ENCODE results near the gene ZNF35.
"Not testable (repeated sequence)": the region's sequence is repeated elsewhere in the genome, so short reads cannot be mapped to it uniquely, and the experiment has no call there.

The ZNF35 gene

DNA sequence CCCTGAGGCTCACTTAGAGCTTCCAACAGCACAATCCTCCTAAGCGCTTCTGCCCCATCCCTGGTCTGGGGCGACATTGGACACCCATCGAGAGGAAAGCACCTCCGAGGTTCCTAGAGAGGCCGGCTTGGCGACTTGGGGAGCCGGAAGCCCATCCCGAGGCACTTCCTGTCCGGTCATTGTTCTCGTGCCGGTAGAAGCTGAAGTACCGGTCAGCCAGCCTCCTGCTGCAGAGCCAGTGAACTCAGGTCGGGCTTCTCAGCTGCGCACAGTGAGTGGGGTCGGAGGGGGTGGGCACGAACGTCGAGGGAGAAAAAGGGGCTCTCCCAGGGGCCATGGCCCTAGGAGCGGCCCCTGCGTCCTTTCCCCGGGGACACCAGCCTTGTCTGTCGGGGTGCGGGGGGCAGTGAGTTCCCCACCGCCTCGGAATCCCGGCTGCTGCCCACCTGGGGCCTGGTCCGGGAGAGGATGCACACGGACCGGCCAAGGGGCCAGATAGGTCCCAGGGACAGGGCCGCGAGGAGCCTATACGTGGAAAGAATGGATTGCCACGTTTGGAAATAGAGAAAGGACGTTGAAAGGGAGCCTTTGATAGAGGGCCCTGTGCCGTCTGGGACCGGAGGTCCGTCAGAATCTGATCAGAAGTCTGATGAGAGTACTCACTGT lies at the start of gene ZNF35:
TSS of gene ZNF35 (plus strand) at position 169 of the 666 bp plus-strand sequence. CDS start 2,336 bp downstream, outside the sequence.
- peak; percentile 83 for DNase-seq

DNA sequence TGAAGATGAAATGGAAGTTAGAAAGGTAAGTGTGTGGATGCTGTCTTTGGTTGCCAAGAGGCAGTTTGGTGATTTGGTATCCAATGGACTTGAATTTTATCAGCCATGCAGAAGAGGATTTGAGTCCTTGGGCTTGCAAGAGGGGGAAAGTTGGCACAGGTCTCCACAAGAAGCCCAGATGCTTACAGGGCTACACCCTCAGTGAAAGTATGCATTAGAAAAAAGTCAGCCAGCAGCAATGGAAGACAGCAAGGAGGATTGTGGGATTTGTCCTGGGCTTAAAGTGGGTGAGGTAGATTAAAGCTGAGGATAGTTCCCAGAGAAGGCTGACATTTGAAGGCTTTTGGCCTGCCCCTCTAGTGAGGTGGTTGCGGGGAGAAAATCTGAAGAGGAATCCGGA lies 46.8 kb upstream of the ZNF35 start:
- no peak for DNase-seq

DNA sequence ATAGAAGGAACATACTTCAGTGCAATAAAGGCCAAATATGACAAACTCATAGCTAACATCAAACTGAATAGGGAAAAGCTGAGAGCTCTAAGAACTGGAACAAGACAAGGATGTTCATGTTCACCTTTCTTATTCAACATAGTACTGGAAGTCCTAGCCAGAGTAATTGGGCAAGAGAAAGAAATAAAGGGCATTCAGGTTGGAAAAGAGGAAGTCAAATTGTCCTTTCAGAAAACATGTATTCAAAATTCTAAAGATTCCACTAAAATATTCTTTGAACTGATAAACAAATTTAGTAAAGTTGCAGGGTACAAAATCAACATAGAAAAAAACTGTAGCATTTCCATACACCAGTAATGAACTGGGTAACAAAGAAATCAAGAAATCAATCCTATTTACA lies 35.9 kb upstream of the ZNF35 start:
- DNase-seq, result no peak

DNA sequence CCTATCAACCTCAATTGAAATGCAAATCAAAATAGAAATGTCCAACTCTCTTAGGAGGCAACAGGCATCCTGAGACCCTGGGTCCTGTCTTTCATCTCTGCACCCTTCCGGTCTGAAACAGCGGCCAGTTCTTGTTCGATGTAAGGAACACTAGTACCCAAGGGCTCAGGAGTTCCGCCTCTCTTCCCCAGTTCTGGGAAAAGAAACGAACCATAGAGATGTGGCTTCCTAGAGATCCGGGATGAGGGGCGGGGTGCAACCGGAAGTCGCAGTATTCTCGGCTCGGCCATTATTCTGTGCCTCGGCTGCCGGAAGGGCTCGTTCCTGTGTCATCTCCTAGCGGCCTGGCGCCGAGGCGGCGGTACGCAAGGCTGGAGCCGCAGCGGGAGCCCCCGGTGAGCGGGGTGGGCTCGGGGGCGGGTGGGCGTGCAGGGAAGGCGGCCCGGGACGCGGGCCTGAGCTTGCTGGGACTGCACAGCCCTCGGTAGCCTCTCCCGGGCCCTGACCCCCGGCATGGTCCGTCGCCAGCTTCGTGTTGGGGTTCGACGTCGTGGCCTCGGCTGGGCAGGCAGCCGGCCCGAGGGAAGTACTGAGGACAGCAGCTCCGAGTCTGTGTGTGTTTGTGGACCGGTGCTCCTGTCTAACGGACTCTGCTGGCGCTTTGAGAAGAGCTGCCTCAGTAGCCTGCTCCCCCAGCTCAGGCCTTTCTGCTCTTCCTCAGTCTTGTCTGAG lies 23.6 kb upstream of the ZNF35 start, which contains the start of gene ZNF197:
TSS of gene ZNF197 (plus strand) at position 288 of the 732 bp plus-strand sequence. CDS start 4,119 bp downstream, outside the sequence.
- peak; percentile 89 for DNase-seq

DNA sequence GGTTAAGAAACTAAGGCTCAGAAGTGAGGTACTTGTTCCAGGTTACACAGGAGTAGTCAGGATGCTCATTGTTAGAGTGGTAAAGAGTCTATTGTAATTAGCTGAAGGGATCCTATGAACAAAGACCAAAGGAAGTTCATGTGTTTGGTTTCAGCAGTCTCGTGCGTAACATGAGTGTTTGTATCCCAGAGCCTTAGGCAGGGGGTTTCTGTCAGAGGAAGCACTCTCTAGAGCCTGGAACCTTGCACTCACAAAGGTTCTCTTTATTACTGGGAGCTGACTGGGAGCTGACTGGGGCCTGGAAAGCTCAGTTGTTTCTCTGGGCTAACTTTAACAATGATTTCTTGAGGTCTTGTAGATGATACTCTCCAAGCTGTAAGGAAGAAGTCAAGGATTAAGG lies 19.8 kb upstream of the ZNF35 start:
- no peak for DNase-seq

DNA sequence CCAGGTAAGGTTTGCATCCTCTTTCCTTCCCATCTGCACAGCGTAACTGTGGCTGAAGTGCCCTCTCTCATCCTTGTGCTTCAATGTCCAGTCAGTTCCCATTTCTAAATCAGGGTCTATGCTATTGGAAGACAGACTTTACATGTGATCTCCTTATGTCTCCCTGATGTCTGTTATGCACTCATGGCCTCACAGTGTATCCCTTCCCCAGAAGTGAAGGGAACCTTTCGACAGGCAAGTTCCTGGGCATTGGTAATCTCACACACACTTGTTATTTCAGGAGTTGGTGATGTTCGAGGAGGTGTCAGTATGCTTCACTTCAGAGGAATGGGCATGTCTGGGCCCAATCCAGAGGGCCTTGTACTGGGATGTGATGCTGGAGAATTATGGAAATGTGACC lies 16.3 kb upstream of the ZNF35 start:
- no peak for DNase-seq

DNA sequence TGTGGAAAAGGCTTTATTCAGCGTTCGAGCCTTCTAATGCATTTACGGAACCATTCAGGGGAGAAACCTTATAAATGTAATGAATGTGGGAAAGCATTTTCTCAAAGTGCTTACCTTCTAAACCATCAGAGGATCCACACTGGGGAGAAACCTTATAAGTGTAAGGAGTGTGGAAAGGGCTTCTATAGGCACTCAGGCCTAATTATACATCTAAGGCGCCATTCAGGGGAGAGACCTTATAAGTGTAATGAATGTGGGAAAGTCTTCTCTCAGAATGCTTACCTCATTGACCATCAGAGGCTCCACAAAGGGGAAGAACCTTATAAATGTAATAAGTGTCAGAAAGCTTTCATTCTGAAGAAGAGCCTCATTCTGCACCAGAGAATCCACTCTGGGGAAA lies 6.2 kb upstream of the ZNF35 start:
- DNase-seq, result no peak

DNA sequence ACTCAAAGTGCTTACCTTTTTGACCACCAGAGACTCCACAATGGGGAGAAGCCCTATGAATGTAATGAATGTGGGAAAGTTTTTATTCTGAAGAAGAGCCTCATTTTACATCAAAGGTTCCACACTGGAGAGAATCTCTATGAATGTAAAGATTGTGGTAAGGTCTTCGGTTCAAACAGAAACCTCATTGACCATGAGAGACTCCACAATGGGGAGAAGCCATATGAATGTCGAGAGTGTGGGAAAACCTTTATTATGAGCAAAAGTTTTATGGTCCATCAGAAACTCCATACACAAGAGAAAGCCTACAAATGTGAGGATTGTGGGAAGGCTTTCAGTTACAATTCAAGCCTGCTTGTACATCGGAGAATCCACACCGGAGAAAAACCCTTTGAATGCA lies 5.5 kb upstream of the ZNF35 start:
- DNase-seq, result no peak

DNA sequence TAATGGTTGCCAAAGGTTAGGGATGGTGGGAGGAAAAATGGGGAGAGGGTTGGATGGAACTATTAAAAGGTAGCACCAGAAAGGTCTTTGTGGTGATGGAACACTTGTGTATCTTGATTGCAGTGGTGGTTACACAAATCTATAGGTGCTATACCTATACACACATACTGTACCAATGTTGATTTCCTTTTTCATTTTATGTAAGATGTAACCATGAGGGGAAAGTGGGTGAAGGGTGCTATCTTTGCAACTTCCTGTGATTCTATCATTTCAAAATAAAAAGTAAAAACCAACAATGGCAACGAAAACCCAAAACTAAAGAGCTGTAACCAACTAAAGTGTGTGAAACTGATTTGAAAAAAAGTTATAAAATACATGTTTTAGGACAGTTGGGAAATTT lies 761 bp upstream of the ZNF35 start:
- DNase-seq, result no peak

DNA sequence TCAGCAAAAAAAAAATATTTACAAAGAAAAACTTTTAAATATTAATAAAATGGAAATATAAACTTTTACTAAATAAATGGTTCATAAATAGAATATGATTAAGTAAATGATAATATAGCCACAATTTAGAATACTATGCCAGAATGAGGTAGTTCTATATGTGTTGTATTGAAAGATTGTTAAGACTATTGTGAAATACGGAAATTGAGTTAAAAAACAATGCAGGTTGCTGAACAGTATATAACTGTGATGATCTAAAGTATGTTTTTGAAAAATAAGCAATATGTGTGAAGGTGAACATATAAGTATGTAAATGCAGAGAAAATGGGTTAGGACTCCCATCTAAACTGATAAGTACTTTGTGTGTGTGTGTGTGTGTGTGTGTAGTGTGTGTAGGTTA lies 1.2 kb downstream of the ZNF35 start:
- DNase-seq, result no peak

DNA sequence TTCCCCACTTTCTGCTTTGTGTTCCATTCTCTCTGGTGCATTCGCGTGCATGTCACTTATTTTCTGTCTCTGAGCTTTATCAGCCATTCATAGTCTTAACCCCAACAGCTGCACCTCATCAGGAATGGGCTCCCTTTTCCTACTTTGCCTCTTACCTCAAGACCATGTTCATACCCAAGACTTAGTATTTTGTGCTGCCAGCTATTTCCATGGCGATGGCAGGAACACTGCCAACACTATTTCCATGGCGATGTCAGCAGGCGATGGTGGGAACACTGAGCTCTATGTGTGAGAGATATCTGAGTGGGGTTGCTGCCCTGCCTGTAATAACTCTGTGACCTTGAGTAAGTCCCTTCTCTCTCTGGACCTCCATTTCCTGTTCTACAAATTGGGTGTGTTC lies 5.5 kb downstream of the ZNF35 start:
- no peak for DNase-seq

DNA sequence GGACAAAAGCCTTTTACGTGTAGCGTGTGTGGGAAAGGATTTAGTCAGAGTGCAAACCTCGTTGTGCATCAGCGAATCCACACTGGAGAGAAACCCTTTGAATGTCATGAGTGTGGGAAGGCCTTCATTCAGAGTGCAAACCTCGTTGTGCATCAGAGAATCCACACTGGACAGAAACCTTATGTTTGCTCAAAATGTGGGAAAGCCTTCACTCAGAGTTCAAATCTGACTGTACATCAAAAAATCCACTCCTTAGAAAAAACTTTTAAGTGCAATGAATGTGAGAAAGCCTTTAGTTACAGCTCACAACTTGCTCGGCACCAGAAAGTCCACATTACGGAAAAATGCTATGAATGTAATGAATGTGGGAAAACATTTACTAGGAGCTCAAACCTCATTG lies 10.5 kb downstream of the ZNF35 start:
- DNase-seq, result no peak

DNA sequence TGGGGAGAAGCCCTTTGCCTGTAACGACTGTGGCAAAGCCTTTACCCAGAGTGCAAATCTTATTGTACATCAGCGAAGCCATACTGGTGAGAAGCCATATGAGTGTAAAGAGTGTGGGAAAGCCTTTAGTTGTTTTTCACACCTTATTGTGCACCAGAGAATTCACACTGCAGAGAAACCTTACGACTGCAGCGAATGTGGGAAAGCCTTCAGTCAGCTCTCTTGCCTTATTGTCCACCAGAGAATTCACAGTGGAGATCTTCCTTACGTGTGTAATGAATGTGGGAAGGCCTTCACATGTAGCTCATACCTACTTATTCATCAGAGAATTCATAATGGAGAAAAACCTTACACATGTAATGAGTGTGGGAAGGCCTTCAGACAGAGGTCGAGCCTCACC lies 10.9 kb downstream of the ZNF35 start:
- DNase-seq, result no peak

DNA sequence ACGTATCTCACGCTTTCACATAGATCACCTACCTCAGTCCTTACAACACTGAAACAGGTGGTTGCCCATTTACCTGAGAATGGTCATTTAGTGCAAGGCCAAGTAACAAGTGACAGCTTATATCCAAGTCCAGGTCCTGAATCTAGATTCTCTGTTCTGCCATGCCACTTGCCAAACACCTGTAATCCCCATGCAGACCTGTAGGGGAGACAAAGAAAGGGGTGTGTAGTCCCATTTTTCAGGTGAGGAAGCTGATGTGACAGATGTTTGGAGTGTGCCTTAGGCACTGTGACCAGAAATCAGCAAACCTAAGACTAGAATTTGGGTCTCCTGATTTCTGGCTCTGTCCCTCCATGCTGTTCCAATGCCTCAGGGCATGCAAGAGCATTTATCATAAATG lies 12.7 kb downstream of the ZNF35 start:
- no peak for DNase-seq

DNA sequence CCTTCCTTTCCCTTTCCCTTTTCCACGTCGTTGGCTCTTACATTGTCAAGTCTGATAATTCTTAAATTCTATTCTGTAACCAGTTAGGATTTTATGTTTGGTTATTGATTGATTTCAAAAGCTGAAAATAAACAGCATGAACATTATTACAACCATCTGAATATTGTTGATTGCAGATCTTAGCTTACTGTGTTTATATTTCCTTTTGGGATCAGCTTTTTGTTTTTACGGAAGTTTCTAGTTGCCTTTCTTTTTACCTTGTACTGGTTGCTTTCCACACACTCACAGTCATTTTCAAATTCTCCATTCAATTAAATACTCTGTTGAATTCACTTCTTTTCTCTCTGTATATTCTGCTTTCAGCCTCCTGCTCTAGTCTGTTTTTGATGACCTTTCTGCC lies 16.6 kb downstream of the ZNF35 start:
- no peak for DNase-seq

DNA sequence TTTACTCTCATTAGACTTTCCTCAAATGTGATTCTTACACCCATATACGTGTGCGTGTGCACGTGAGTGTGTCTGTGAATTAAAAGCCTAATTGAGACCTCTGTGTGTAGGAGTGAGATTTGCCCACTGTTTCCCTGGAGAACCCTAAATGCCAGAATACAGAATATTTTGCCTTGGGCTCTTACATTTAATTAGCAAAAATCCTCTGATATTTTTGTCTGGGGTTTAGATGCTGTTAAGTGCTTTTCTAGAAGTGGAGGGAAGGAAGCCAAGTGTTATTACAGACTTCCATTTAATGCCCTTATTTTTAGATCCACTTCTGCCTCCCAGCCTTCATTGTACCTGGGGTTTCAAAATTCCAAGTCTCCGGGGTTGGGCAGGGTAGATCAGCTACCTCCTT lies 17.8 kb downstream of the ZNF35 start:
- no peak for DNase-seq

DNA sequence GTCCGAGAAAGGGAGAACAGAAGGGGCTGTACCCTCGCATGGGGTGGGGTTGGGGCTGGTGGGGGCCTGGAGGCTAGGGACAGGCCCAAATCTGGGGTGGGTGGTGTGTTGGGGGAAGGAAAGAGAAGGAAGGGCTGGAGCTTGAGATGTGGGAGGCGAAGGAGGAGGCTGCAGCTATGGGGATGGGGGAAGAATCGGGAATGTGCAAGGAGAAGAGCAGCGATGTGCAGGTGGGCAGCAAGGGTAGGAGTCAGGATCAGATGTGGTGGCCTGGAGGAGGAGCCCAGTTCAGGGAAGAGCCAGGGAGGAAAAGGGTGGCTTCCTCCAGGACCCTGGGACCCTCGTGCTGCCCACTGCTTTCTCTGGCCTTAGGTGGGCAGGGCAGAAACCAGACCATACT lies 21.2 kb downstream of the ZNF35 start:
- no peak for DNase-seq

DNA sequence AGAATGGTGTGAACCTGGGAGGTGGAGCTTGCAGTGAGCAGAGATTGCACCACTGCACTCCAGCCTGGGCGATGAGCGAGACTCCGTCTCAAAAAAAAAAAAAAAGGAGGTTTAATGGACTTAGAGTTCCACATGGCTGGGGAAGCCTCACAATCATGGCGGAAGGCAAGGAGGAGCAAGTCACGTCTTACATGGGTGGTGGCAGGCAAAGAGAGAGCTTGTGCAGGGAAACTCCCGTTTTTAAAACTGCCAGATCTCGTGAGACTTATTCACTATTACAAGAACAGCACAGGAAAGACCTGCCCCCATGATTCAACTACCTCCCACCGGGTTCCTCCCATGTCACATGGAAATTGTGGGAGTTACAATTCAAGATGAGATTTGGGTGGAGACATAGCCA lies 24.9 kb downstream of the ZNF35 start:
- DNase-seq, result not testable (repeated sequence)

DNA sequence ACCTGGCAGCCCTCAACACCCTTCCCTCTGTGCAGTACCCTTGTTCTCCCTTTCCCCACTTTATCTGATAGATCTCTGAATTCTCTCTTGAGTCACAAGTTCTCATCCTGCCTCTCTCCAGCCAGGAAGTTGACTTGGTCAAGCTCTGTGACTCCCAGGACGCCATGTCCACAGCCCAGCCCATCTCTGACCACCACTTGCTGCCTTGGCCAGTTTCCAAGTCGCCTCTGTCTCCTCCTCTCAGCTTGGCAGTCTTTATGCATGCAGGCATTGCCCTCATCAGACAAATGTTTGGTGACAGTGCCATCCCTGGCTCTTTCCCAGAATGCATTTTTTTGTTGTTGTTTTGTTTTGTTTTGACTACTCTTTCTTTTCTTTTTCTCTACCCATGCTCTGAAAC lies 25.7 kb downstream of the ZNF35 start:
- DNase-seq, result no peak

DNA sequence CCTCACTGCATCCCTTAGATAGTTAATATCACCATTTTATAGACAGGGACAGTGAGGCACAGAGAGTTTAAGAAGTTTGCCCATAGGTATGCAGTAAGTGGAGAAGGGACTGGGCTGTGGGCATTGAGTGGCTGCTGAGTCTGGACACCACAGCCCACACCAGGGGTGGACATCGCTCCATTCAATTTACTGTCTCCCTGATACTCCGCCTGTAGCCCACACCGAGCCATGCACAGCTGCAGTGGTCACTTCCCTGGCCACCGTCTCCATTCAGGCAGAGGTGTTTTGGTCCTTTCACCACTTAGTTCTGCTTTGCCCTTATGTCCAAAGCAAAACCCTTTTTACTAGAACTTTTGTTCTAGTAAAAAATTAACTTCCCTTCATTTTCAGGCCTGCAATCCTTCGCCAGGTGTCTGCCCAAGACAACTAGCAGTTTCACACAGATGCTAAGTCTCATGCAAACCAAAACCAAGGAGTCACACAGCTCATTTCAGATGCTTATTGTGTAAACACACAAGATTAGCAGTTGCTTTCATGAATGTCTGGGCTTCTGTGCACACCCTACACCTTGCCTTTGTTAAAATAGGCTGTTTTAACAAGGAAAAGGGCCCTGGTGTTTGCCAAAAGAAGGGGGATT lies 30.1 kb downstream of the ZNF35 start:
- no peak for DNase-seq

DNA sequence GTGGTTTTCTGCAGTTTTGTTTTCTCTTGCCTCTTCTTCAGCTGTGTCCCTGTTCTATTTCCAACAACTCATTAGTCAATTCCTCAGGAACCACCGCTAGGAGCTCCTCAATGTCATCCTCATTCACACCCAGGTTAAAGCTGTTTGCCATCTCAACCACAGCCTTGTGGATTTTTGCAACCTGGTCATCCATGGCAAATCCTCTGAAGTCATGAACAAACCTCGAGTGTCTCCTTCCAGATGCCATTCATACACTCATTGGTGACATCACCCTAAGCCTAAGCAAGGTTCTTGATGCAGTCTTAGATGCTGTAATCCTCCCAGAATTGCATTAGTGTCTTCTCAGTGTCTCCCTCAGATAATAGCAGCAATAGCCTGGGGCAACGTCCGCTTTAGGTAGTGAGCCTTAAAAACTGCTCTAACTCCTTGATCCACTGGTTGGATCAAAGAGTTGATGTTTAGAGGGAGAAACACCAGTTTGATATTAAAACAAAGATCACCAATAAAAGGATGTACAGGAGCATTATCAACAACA lies 32.5 kb downstream of the ZNF35 start:
- DNase-seq, result no peak

DNA sequence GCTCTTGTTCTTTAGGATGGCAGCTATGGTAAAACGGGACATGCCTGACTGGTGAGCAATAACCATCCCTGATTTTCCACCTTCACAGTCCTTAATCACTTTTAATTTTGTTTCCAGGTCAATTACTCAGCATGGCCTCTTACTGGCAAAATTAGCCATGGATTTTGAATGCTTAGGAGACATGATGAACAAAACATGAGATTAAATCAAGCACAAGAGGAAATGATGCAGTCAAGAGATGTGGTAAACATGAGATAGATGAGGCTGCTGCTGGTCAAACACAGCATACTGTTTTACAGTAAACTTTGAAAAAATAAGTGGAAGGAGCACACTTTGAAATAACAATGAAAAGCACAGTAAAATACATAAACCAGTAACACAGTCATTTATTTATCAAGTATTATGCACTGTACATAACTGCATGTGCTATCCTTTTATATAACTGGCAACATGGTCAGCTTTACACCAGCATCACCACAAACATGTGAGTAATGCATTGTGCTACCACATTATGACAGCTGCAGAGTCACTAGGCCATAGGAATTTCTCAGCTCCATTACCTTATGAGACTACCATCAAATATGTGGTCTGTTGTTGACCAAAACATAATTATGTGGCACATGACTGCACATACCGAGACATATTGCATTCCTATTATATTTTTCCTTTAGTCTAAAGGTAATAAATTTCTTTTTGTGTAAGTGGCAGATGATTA lies 33.8 kb downstream of the ZNF35 start:
- DNase-seq, result no peak

DNA sequence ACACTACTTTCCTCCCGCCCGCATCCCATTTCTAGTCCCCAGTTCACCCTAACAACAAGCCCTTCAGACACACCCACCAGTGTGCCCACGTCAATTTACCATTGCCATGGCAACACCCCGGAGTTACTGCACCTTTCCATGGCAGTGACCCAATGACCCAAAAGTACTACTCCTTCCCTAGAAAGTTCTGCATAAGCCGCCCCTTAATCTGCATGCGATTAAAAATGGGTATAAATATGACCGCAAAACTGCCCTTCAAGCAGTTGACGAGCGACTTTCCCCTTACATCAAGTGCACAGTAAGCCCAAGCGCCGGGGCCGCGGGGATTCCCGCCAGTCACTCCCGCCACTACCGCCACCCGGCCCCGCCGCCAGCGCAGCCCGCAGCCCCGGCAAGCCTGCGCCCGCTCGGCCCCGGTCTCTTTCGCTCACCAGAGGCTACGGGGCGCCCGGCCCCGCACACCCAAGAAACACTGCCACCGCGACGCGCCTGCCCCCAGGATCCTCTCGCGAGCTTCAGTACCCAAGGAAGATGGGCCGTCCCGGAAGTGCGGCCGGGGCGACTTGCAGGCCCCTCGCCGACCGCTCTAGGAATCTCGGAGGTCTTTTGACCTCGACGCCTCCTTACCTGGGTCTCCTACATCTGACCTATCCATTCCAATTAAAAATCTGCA lies 36.7 kb downstream of the ZNF35 start:
- DNase-seq, result peak; percentile 86
